Heart left ventricle (tissue), 13 donors: ENCODE results near the gene CLEC16A.

ENCODE experiments used
- POLR2A ChIP-seq, 2 donors: fragments of 450-650 bp; IDR thresholded peaks; one replicate each; pipeline ENCODE4 v1.6.1; 2017; ENCODE audit warnings: antibody characterized with exemption in 2 of 2, mild to moderate bottlenecking in 2 of 2, moderate library complexity in 2 of 2
- TF ChIP-seq, protein P1 (sequence below), 12 donors: fragments of 200-600 bp; sonication (generic) in 4 of 12; IDR thresholded peaks; one replicate each; pipeline versions ENCODE4 v1.5.0 to v1.8.0; 2018 to 2022; ENCODE audit warnings: antibody characterized with exemption in 12 of 12, mild to moderate bottlenecking in 5 of 12
- donor health status: ischemic (EF 13 %, LVEDD 7.1; RV severe dilation, severe dysfunction).
- donor health status: DM: no; HTN: yes; CAD: no.
- donor health status: DM: no; HTN: no; CAD: no.
- donor health status: ischemic (EF 25% LVEDD 6.9; RV normal size, moderate dysfunction).
- donor health status: ischemic (EF 25% LVEDD 5.7; RV mildly dilated, moderate dysfunction).
- donor health status: ischemic (EF 35%, LVEDD 5.7; RV mildly dilated, moderate dysfunction).
- donor health status: nonischemic (EF 11% LVEDD 7.7; RV severe dilation, severe dysfunction).
- donor health status: DM: yes; HTN: yes; CAD: no.
- donor health status: PGD.
- donor health status: ischemic (EF 29% LVEDD 5.4; RV normal size, mild dysfunction).
- donor health status: nonischemic (EF 23%, LVEDD 6.1; RV moderate dilation, normal function).

- TF ChIP-seq POLR2A (IDR thresholded peaks at IDR 0.05) = no peak
- TF ChIP-seq, protein P1, sequence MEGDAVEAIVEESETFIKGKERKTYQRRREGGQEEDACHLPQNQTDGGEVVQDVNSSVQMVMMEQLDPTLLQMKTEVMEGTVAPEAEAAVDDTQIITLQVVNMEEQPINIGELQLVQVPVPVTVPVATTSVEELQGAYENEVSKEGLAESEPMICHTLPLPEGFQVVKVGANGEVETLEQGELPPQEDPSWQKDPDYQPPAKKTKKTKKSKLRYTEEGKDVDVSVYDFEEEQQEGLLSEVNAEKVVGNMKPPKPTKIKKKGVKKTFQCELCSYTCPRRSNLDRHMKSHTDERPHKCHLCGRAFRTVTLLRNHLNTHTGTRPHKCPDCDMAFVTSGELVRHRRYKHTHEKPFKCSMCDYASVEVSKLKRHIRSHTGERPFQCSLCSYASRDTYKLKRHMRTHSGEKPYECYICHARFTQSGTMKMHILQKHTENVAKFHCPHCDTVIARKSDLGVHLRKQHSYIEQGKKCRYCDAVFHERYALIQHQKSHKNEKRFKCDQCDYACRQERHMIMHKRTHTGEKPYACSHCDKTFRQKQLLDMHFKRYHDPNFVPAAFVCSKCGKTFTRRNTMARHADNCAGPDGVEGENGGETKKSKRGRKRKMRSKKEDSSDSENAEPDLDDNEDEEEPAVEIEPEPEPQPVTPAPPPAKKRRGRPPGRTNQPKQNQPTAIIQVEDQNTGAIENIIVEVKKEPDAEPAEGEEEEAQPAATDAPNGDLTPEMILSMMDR (IDR thresholded peaks at IDR 0.05) = no peak
These were observed 102.7 kb downstream of the CLEC16A start for GRCh38 chr16:11047057-11047456.
